ENCODE results near the gene TCP11L2. TPM values are rescaled to one million over a fixed set of nuclear protein-coding genes. Genes with fewer than 3 reads are reported as not detected.

Gene TCP11L2
- total RNA-seq, 4 donors from 2014 or later = 32.1 to 52.3 (median 39.5) TPM

DNA sequence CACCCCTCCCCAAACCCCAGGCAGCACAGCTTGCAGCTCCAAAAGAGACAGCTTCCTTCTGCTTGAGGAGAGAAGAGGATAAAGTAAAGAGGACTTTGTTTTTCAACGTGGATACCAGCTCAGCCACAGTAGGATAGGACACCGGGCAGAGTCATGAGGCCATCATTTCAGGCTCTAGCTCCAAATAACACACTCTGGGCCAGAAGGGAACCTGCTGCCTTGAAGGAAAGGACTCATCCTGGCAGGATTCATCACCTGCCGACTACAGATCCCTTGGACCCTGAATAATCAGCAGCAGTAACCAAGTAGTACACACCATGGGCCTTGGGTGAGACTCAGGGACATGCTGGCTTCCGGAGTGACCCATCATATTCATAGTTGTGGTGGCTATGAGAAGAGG, 44.3 kb upstream of the TCP11L2 start:
- no peaks in the 10 kb centered on the region for H3K4me1 ChIP-seq
- no peaks in the 10 kb centered on the region for H3K36me3 ChIP-seq
- H3K9me3 ChIP-seq = no peaks in the 10 kb centered on the region
- H3K4me3 ChIP-seq = no peak overlapping the region
- intact Hi-C loops (cut with DNase I) = no loop called here
- DNase-seq (ENCODE audit: extremely low spot score) = peak; percentile 66
- H3K27ac ChIP-seq (replicated peaks in 1 of 4) = no peak overlapping the region
- peaks cover 0 to 11% (median 0%) of the 10 kb centered on the region in 4 donors for H3K27me3 ChIP-seq
- TF ChIP-seq EP300 (IDR thresholded peaks at IDR 0.05) (no peak), CTCF (IDR thresholded peaks at IDR 0.05) (no peak), POLR2AphosphoS5 (IDR thresholded peaks at IDR 0.05) (no peak), POLR2A (IDR thresholded peaks at IDR 0.05; ENCODE audit: low read depth) (no peak)
- WGBS = 86% methylated on average over 3 of the region's 4 CpGs

- DNase-seq (ENCODE audit: extremely low spot score) = peak; percentile 12
- Histone ChIP-seq H3K36me3 (no peaks in the 10 kb centered on the region), H3K27me3 (peaks cover 0 to 11% (median 0%) of the 10 kb centered on the region in 4 donors), H3K4me1 (no peaks in the 10 kb centered on the region), H3K4me3 (no peak overlapping the region), H3K9me3 (no peaks in the 10 kb centered on the region), H3K27ac (replicated peaks in 1 of 4) (no peak overlapping the region)
- intact Hi-C loops (cut with DNase I) = no loop called here
- TF ChIP-seq POLR2A (IDR thresholded peaks at IDR 0.05; ENCODE audit: low read depth) (no peak), CTCF (IDR thresholded peaks at IDR 0.05) (no peak), POLR2AphosphoS5 (IDR thresholded peaks at IDR 0.05) (no peak), EP300 (IDR thresholded peaks at IDR 0.05) (no peak)
- WGBS = no CpG with 5 or more reads among the region's 1 CpG
Observed at GRCh38 chr12:106258935-106259334, 43.6 kb upstream of the TCP11L2 start.

DNA sequence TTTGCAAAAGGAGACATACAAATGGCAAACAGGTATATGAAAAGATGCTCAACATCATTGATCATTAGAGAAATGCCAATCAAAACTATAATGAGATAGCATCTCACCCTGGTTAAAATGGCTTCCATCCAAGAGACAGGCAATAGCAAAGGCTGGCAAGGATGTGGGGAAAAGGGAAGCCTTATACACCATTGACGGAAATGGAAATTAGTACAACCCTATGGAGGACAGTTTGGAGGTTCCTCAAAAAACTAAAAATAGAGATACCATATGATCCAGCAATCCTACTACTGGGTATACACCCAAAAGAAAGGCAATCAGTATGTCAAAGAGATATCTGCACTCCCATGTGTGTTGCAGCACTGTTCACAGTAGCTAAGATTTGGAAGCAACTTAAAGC, 37.4 kb upstream of the TCP11L2 start:
- H3K27me3 ChIP-seq = no peaks in the 10 kb centered on the region
- DNase-seq (ENCODE audit: extremely low spot score) = no peak
- TF ChIP-seq EP300 (IDR thresholded peaks at IDR 0.05) (no peak), POLR2AphosphoS5 (IDR thresholded peaks at IDR 0.05) (no peak), POLR2A (IDR thresholded peaks at IDR 0.05; ENCODE audit: low read depth) (no peak), CTCF (IDR thresholded peaks at IDR 0.05) (no peak)
- H3K9me3 ChIP-seq = no peaks in the 10 kb centered on the region
- H3K4me1 ChIP-seq = no peaks in the 10 kb centered on the region
- no peak overlapping the region for H3K4me3 ChIP-seq
- intact Hi-C loops (cut with DNase I) = no loop called here
- WGBS = 77% methylated on average over 1 of the region's 1 CpG
- H3K36me3 ChIP-seq = no peaks in the 10 kb centered on the region
- H3K27ac ChIP-seq (replicated peaks in 1 of 4) = no peak overlapping the region

DNA sequence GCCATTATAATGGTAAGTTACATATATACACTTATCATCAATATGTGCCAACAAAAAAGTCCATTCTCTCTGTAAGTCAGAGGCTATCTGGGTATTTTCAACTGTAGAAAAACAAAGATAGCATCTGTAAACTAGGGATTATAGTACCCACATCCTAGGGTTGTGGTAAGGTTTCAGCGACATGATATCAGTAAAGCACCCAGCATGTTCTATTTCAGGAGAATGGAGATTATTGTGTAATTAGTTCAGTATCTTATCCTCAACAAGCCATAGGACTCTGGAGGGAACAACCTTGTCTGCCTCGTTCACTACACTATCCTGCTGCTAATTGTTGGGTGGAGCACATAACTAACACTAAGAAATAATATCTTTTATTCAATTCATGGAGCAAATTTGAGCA, 35.0 kb upstream of the TCP11L2 start:
- Histone ChIP-seq H3K27ac (replicated peaks in 1 of 4) (no peak overlapping the region), H3K36me3 (no peaks in the 10 kb centered on the region), H3K4me3 (no peak overlapping the region), H3K9me3 (no peaks in the 10 kb centered on the region), H3K27me3 (no peaks in the 10 kb centered on the region), H3K4me1 (no peaks in the 10 kb centered on the region)
- no peak for TF ChIP-seq POLR2AphosphoS5 (IDR thresholded peaks at IDR 0.05)
- no peak for TF ChIP-seq POLR2A (IDR thresholded peaks at IDR 0.05; ENCODE audit: low read depth)
- no peak for TF ChIP-seq CTCF (IDR thresholded peaks at IDR 0.05)
- TF ChIP-seq EP300 (IDR thresholded peaks at IDR 0.05) = no peak
- DNase-seq (ENCODE audit: extremely low spot score) = no peak
- intact Hi-C loops (cut with DNase I) = no loop called here
- WGBS = 88% methylated on average over 2 of the region's 2 CpGs

DNA sequence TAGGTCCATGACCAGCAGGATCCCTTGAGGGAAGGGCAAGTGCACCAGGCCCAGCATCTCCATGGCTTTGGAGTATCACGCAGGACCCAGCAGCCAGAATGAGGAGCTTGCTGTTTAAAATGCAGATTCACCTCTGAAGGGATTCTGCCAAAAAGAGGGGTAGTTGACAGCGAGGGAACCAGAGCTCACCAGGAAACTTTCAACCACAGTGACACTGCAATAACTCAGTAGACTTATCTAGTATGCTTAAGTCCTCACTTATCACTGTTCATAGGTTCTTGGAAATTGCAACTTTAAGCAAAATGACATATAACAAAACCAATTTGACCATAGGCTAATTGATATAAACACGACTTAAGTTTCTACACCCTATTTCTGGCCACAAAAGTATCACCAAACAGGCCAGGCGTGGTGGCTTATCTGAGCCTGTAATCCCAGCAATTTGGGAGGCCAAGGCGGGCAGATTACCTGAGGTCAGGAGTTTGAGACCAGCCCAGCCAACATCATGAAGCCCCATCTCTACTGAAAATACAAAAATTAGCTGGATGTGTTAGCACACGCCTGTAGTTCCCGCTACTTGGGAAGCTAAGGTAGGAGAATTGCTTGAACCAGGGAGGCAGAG, 33.3 kb upstream of the TCP11L2 start:
- no peak overlapping the region for H3K27ac ChIP-seq (replicated peaks in 1 of 4)
- no peaks in the 10 kb centered on the region for H3K27me3 ChIP-seq
- H3K4me1 ChIP-seq = no peaks in the 10 kb centered on the region
- 89% methylated on average over 7 of the region's 7 CpGs for WGBS
- H3K9me3 ChIP-seq = no peaks in the 10 kb centered on the region
- no peak overlapping the region for H3K4me3 ChIP-seq
- no peaks in the 10 kb centered on the region for H3K36me3 ChIP-seq
- intact Hi-C loops (cut with DNase I) = no loop called here
- DNase-seq (ENCODE audit: extremely low spot score) = peak; percentile 64
- TF ChIP-seq POLR2A (IDR thresholded peaks at IDR 0.05; ENCODE audit: low read depth) (no peak), EP300 (IDR thresholded peaks at IDR 0.05) (no peak), POLR2AphosphoS5 (IDR thresholded peaks at IDR 0.05) (no peak), CTCF (IDR thresholded peaks at IDR 0.05) (no peak)

Data from esophagus muscularis mucosa (tissue), 4 donors.